SU-DHL-6 (cell line): ENCODE measurements around the gene TUG1.

Source experiments
- H2AFZ ChIP-seq: fragments of 200-600 bp; sonication (generic); 2 replicates; pipeline ENCODE4 v1.6.1; 2014; ENCODE audit warnings: low read depth, mild to moderate bottlenecking, moderate library complexity, mixed read lengths, antibody characterized with exemption, low read length; ENCODE audit not compliant: severe bottlenecking
- H3F3A ChIP-seq: fragments of 200-600 bp; shearing (Covaris generic); 2 replicates; pipeline ENCODE4 v1.6.0; 2016; ENCODE audit warnings: antibody characterized with exemption, mild to moderate bottlenecking; ENCODE audit not compliant: insufficient read depth
- H3K27ac ChIP-seq: fragments of 200-600 bp; sonication (generic); 2 replicates; pipeline ENCODE4 v1.5.1; 2016; ENCODE audit warnings: low read depth, mild to moderate bottlenecking, low read length, moderate library complexity, mixed read lengths
- H3K27me3 ChIP-seq: fragments of 200-600 bp; sonication (generic), shearing (Covaris generic); 2 replicates; pipeline ENCODE4 v1.6.0; 2014; ENCODE audit warnings: mild to moderate bottlenecking, low read length
- H3K36me3 ChIP-seq: fragments of 200-600 bp; sonication (generic); 2 replicates; pipeline ENCODE4 v1.6.1; 2014; ENCODE audit warnings: mild to moderate bottlenecking, low read length, mixed read lengths
- H3K4me2 ChIP-seq: fragments of 300-600, 200-600 bp; shearing (Covaris generic), sonication (generic); 2 replicates; pipeline ENCODE4 v1.6.0; 2014; ENCODE audit warnings: low read length, low read depth, mild to moderate bottlenecking; ENCODE audit not compliant: poor library complexity, severe bottlenecking
- H3K4me3 ChIP-seq: fragments of 200-600 bp; sonication (generic); 2 replicates; pipeline ENCODE4 v1.5.1; 2014; ENCODE audit warnings: antibody characterized with exemption, low read length, mild to moderate bottlenecking, mixed read lengths; ENCODE audit not compliant: insufficient read depth, poor library complexity, severe bottlenecking
- H3K79me2 ChIP-seq: fragments of 200-600 bp; sonication (generic); 2 replicates; pipeline ENCODE4 v1.6.1; 2014; ENCODE audit warnings: mild to moderate bottlenecking, low read length, moderate library complexity; ENCODE audit not compliant: insufficient read depth
- H3K9ac ChIP-seq: fragments of 200-600 bp; sonication (generic); 2 replicates; pipeline ENCODE4 v1.7.0; 2014; ENCODE audit warnings: mild to moderate bottlenecking, low read length
- H3K9me2 ChIP-seq: fragments of 200-600 bp; sonication (generic); replicated peaks from 2 replicates; pipeline ENCODE4 v1.6.1; 2014; ENCODE audit warnings: low read length; ENCODE audit not compliant: insufficient read depth
- H3K9me3 ChIP-seq: fragments of 200-600 bp; sonication (generic); 2 replicates; pipeline ENCODE4 v1.6.1; 2014; ENCODE audit warnings: low read length, mixed read lengths; ENCODE audit not compliant: insufficient read depth
- H4K20me1 ChIP-seq: fragments of 200-600 bp; sonication (generic); 2 replicates; pipeline ENCODE4 v1.6.1; 2014; ENCODE audit warnings: low read depth, mild to moderate bottlenecking, antibody characterized with exemption, low read length, moderate library complexity, mixed read lengths
- CTCF ChIP-seq: fragments of 200-600 bp; sonication (generic); IDR thresholded peaks from one replicate; pipeline ENCODE4 v1.5.1; 2017; ENCODE audit warnings: antibody characterized with exemption, mild to moderate bottlenecking, low read length, moderate library complexity; ENCODE audit not compliant: insufficient read depth, poor library complexity, severe bottlenecking
- EZH2phosphoT487 ChIP-seq: fragments of 200-600 bp; sonication (generic), shearing (Covaris generic); conservative IDR thresholded peaks from 2 replicates; pipeline ENCODE4 v1.6.1; 2018; ENCODE audit warnings: mild to moderate bottlenecking, antibody characterized with exemption, low read length, moderate library complexity, mixed read lengths

Gene TUG1

GRCh38 chr22:30930228-30930627 lies 38.8 kb upstream of the TUG1 start:
- H3K9me3 ChIP-seq = no peaks in the 10 kb centered on the region
- H3K9me2 ChIP-seq = no peaks in the 10 kb centered on the region
- no peak overlapping the region for H2AFZ ChIP-seq
- no peak overlapping the region for H3K4me2 ChIP-seq
- no peak overlapping the region for H3K4me3 ChIP-seq
- H3K79me2 ChIP-seq = no peaks in the 10 kb centered on the region
- peaks cover 2% of the 10 kb centered on the region; the same call in 1 of the 2 replicates for H3K36me3 ChIP-seq
- H3F3A ChIP-seq = no peaks in the 10 kb centered on the region
- H3K9ac ChIP-seq = no peak overlapping the region
- no peaks in the 10 kb centered on the region for H4K20me1 ChIP-seq
- H3K27me3 ChIP-seq = no peaks in the 10 kb centered on the region
- no peak for TF ChIP-seq CTCF
- TF ChIP-seq EZH2phosphoT487 = no peak
- H3K27ac ChIP-seq = no peak overlapping the region

- Histone ChIP-seq H3F3A (no peaks in the 10 kb centered on the region), H3K27me3 (no peaks in the 10 kb centered on the region), H3K4me2 (no peak overlapping the region), H3K9me3 (no peaks in the 10 kb centered on the region), H3K4me3 (no peak overlapping the region), H3K9me2 (no peaks in the 10 kb centered on the region), H3K36me3 (peaks cover 12% of the 10 kb centered on the region; the same call in 1 of the 2 replicates), H3K79me2 (no peaks in the 10 kb centered on the region), H2AFZ (no peak overlapping the region), H3K27ac (no peak overlapping the region), H3K9ac (no peak overlapping the region), H4K20me1 (no peaks in the 10 kb centered on the region)
- TF ChIP-seq EZH2phosphoT487 = no peak
- TF ChIP-seq CTCF = no peak
Measured at GRCh38 chr22:30931541-30932300, 37.3 kb upstream of the TUG1 start.

- Histone ChIP-seq H3K27me3 (no peaks in the 10 kb centered on the region), H3K79me2 (no peaks in the 10 kb centered on the region), H3K9ac (no peak overlapping the region), H3K27ac (no peak overlapping the region), H3K4me2 (no peak overlapping the region), H2AFZ (no peak overlapping the region), H3K4me3 (no peak overlapping the region), H3K9me3 (no peaks in the 10 kb centered on the region), H3F3A (no peaks in the 10 kb centered on the region), H3K9me2 (no peaks in the 10 kb centered on the region), H3K36me3 (peaks cover 14% of the 10 kb centered on the region; the same call in 1 of the 2 replicates), H4K20me1 (no peaks in the 10 kb centered on the region)
- TF ChIP-seq CTCF (no peak), EZH2phosphoT487 (no peak)
Measured at GRCh38 chr22:30932661-30933060, 36.4 kb upstream of the TUG1 start.
